Calu3 (cell line): ENCODE data around the gene C16orf90. TPM values are rescaled to one million over a fixed set of nuclear protein-coding genes. Genes with fewer than 3 reads are reported as not detected.
"Not testable (repeated sequence)": the region's sequence is repeated elsewhere in the genome, so short reads cannot be mapped to it uniquely, and the experiment has no call there.

Experiments used
- BruUV-seq: library from RNA; stranded (reverse); fragments of 400-500 nt; replicated peaks from 2 replicates; lab custom pipeline; 2021; lab: Mats Ljungman, UMichigan
- CTCF ChIA-PET: fragments of 300-600 bp; sonication (Branson Sonifier 250); formaldehyde crosslinking; loops from one replicate; lab custom pipeline; 2022; ENCODE audit warnings: antibody characterized with exemption; lab: Charles Lee
- DNase-seq: peaks from one replicate; pipeline ENCODE4 v3.0.0; 2022
- H3K27ac Mint-ChIP-seq: one replicate; pipeline ENCODE4 v1.8.0; 2022; ENCODE audit warnings: mixed read lengths; ENCODE audit not compliant: unreplicated experiment
- H3K27me3 Mint-ChIP-seq: one replicate; pipeline ENCODE4 v1.8.0; 2022; ENCODE audit warnings: mixed read lengths; ENCODE audit not compliant: unreplicated experiment
- H3K36me3 Mint-ChIP-seq: one replicate; pipeline ENCODE4 v1.8.0; 2022; ENCODE audit warnings: mild to moderate bottlenecking, moderate library complexity, mixed read lengths; ENCODE audit not compliant: insufficient read depth, unreplicated experiment
- H3K4me1 Mint-ChIP-seq: one replicate; pipeline ENCODE4 v1.8.0; 2022; ENCODE audit warnings: mild to moderate bottlenecking, low read depth, mixed read lengths; ENCODE audit not compliant: unreplicated experiment
- H3K4me3 Mint-ChIP-seq: one replicate; pipeline ENCODE4 v1.8.0; 2022; ENCODE audit warnings: mild to moderate bottlenecking, low read depth, moderate library complexity, mixed read lengths; ENCODE audit not compliant: unreplicated experiment
- H3K9me3 Mint-ChIP-seq: one replicate; pipeline ENCODE4 v1.8.0; 2022; ENCODE audit warnings: low read depth, mixed read lengths; ENCODE audit not compliant: unreplicated experiment
- CTCF ChIP-seq: fragments of 200-600 bp; IDR thresholded peaks from one replicate; pipeline ENCODE4 v1.8.0; 2022; ENCODE audit warnings: antibody characterized with exemption; ENCODE audit not compliant: unreplicated experiment
- intact Hi-C: fragments of 100-400 bp; cut with micrococcal nuclease; formaldehyde crosslinking; loops from one replicate; pipeline ENCODE4 v1.10.0; 2022; ENCODE audit not compliant: unreplicated experiment
- total RNA-seq: library from RNA; stranded (reverse); gene quantifications from 2 replicates; pipeline ENCODE4 v1.2.3, GENCODE V29; 2022

Gene C16orf90
- total RNA-seq, 1 experiment from 2014 or later: not detected

GRCh38 chr16:3508736-3509135, 13.4 kb upstream of the C16orf90 start:
- Mint-ChIP-seq H3K9me3 (no peaks in the 10 kb centered on the region), H3K27ac (no peak overlapping the region), H3K4me1 (peaks cover 2% of the 10 kb centered on the region), H3K36me3 (peaks cover 48% of the 10 kb centered on the region), H3K27me3 (no peaks in the 10 kb centered on the region), H3K4me3 (no peak overlapping the region)
- no peak for TF ChIP-seq CTCF
- BruUV-seq: no TSS peak
- no peak for DNase-seq
- CTCF ChIA-PET: interaction anchor here (1.1 kb wide), 1 partner anchor 23 kb away, joined by 4 read pairs; no protein-coding TSS in a partner anchor
- intact Hi-C loops: loop anchor here (10.0 kb wide), 2 partner anchors 224 to 324 kb away; partner anchors contain the start of genes OR1F1 and ZNF263

GRCh38 chr16:3503523-3503922, 8.2 kb upstream of the C16orf90 start:
- TF ChIP-seq CTCF: no peak
- CTCF ChIA-PET: no interaction called here
- peaks cover 49% of the 10 kb centered on the region for H3K36me3 Mint-ChIP-seq

GRCh38 chr16:3501783-3502400, 6.6 kb upstream of the C16orf90 start:
- DNase-seq: no peak
- no peaks in the 10 kb centered on the region for H3K27me3 Mint-ChIP-seq
- CTCF ChIA-PET: interaction anchor here (1.1 to 1.2 kb wide), 2 partner anchors 101 to 320 kb away, joined by 3 to 4 read pairs; partner anchors contain the start of genes ZNF174 and ZSCAN32
- no peak for TF ChIP-seq CTCF
- H3K27ac Mint-ChIP-seq: peak overlapping the region; percentile 53
- intact Hi-C loops: loop anchor here (10.0 kb wide), 2 partner anchors 217 to 317 kb away; partner anchors contain the start of genes OR1F1 and ZNF263
- H3K4me1 Mint-ChIP-seq: peaks cover 28% of the 10 kb centered on the region
- H3K4me3 Mint-ChIP-seq: peak overlapping the region; percentile 88
- no TSS peak for BruUV-seq
- H3K36me3 Mint-ChIP-seq: peaks cover 39% of the 10 kb centered on the region
- H3K9me3 Mint-ChIP-seq: no peaks in the 10 kb centered on the region

More at GRCh38 chr16:3503523-3503922, 8.2 kb upstream of the C16orf90 start:
- H3K4me3 Mint-ChIP-seq: no peak overlapping the region
- no TSS peak for BruUV-seq
- intact Hi-C loops: loop anchor here (10.0 kb wide), 2 partner anchors 219 to 319 kb away; partner anchors contain the start of genes OR1F1 and ZNF263
- no peaks in the 10 kb centered on the region for H3K27me3 Mint-ChIP-seq
- H3K27ac Mint-ChIP-seq: peak overlapping the region; percentile 21
- H3K4me1 Mint-ChIP-seq: peaks cover 28% of the 10 kb centered on the region
- no peaks in the 10 kb centered on the region for H3K9me3 Mint-ChIP-seq
- peak; percentile 70 for DNase-seq

GRCh38 chr16:3501412-3501761, 6.1 kb upstream of the C16orf90 start:
- H3K27me3 Mint-ChIP-seq, H3K9me3 Mint-ChIP-seq, BruUV-seq, DNase-seq: not testable (repeated sequence)
- CTCF ChIA-PET: interaction anchor here (1.1 to 1.3 kb wide), 3 partner anchors 8 to 319 kb away, joined by 3 to 4 read pairs (median 3); partner anchors contain the start of genes ZNF174 and ZSCAN32
- intact Hi-C loops: loop anchor here (10.0 kb wide), 2 partner anchors 217 to 317 kb away; partner anchors contain the start of genes OR1F1 and ZNF263
- Mint-ChIP-seq H3K27ac (peak overlapping the region; percentile 53), H3K36me3 (peaks cover 39% of the 10 kb centered on the region), H3K4me1 (peaks cover 28% of the 10 kb centered on the region), H3K4me3 (peak overlapping the region; percentile 88)
